Measurements from ENCODE around the gene MDM2.

- TF ChIP-seq CTCF (IDR thresholded peaks at IDR 0.05 in 8 of 11, conservative IDR thresholded peaks at IDR 0.05 in 3 of 11) (no peak), POLR2A (IDR thresholded peaks at IDR 0.05) (no peak)
Observed at GRCh38 chr12:68900241-68900640, 92.3 kb downstream of the MDM2 start.

All from spleen (tissue), 7 donors.